ENCODE results near the gene IL16. TPM values are rescaled to one million over a fixed set of nuclear protein-coding genes. Genes with fewer than 3 reads are reported as not detected.

The IL16 gene
- total RNA-seq, 4 donors from 2014 or later = 28.1 to 40.8 (median 37.1) TPM

DNA sequence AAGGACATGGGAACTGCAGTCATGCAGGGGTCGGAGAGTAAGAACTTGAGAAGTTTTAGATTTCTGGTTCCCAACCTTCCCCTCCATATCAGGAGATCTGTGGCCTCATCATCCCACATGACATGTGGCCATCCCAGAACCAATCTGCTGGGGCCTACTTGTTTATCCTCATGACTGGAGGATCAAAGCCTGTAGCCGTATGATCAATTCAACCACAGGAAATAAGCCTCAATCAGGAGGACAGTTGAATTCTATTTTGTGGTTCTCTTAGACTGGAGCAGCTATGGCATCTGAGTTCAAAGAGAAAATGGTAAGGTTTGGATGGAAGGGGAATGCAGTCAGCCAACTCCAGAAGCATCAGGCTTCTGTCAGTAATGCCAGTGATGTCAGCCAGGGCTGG, 57.2 kb downstream of the IL16 start:
- TF ChIP-seq, protein P1, sequence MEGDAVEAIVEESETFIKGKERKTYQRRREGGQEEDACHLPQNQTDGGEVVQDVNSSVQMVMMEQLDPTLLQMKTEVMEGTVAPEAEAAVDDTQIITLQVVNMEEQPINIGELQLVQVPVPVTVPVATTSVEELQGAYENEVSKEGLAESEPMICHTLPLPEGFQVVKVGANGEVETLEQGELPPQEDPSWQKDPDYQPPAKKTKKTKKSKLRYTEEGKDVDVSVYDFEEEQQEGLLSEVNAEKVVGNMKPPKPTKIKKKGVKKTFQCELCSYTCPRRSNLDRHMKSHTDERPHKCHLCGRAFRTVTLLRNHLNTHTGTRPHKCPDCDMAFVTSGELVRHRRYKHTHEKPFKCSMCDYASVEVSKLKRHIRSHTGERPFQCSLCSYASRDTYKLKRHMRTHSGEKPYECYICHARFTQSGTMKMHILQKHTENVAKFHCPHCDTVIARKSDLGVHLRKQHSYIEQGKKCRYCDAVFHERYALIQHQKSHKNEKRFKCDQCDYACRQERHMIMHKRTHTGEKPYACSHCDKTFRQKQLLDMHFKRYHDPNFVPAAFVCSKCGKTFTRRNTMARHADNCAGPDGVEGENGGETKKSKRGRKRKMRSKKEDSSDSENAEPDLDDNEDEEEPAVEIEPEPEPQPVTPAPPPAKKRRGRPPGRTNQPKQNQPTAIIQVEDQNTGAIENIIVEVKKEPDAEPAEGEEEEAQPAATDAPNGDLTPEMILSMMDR (IDR thresholded peaks at IDR 0.05; ENCODE audit: low read depth) = no peak

DNA sequence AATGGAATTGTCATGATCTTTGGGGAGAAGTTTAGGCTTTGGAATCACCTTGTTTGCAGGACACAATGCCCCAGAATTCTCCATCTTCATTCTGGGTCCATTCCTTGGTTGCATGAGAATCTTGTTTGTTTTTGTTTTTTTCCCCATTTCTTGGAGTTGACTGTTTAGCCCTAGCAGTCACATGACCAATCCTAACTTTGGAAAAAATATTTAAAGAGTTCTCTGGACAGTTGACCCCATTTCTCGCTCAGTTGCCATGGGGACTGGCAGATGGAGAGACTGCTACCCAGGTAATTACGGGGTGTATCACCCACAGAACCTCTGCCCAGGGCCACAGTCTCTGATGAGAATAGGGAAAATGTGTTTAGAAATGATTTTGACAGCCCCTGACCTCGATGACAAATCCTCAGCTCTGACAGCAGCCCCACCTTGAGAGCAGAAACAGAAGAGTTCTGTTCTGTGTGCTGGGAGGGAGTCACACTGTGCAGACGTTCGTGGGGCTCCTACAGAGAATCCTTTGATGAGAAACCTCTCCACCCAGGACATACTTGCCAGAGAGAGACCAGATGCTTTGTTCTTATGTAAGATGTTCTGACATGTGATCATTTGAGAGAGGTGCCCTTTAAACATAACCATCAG, 57.7 kb downstream of the IL16 start:
- TF ChIP-seq, protein P1 (IDR thresholded peaks at IDR 0.05; ENCODE audit: low read depth) = no peak

- TF ChIP-seq, protein P1 (IDR thresholded peaks at IDR 0.05; ENCODE audit: low read depth) = no peak
Measured at GRCh38 chr15:81254916-81255290, 58.2 kb downstream of the IL16 start.

- TF ChIP-seq, protein P1 (IDR thresholded peaks at IDR 0.05; ENCODE audit: low read depth) = no peak
Measured at GRCh38 chr15:81255315-81255957, 58.8 kb downstream of the IL16 start.

- TF ChIP-seq, protein P1 (IDR thresholded peaks at IDR 0.05; ENCODE audit: low read depth) = no peak
Measured at GRCh38 chr15:81255958-81256320, 59.3 kb downstream of the IL16 start.

- TF ChIP-seq, protein P1 (IDR thresholded peaks at IDR 0.05; ENCODE audit: low read depth) = no peak
Measured at GRCh38 chr15:81256916-81257315, 60.2 kb downstream of the IL16 start.

- TF ChIP-seq, protein P1 (IDR thresholded peaks at IDR 0.05; ENCODE audit: low read depth) = no peak
Measured at GRCh38 chr15:81257435-81257834, 60.8 kb downstream of the IL16 start.
